HG02642 (cell line): ENCODE results near the gene CASP2.

ENCODE experiments used
- ATAC-seq: cut with Tn5 transposase; IDR thresholded peaks from one replicate; pipeline ENCODE4 v1.9.1; 2021; ENCODE audit warnings: mild to moderate bottlenecking; ENCODE audit not compliant: unreplicated experiment, poor library complexity

CASP2 gene

DNA sequence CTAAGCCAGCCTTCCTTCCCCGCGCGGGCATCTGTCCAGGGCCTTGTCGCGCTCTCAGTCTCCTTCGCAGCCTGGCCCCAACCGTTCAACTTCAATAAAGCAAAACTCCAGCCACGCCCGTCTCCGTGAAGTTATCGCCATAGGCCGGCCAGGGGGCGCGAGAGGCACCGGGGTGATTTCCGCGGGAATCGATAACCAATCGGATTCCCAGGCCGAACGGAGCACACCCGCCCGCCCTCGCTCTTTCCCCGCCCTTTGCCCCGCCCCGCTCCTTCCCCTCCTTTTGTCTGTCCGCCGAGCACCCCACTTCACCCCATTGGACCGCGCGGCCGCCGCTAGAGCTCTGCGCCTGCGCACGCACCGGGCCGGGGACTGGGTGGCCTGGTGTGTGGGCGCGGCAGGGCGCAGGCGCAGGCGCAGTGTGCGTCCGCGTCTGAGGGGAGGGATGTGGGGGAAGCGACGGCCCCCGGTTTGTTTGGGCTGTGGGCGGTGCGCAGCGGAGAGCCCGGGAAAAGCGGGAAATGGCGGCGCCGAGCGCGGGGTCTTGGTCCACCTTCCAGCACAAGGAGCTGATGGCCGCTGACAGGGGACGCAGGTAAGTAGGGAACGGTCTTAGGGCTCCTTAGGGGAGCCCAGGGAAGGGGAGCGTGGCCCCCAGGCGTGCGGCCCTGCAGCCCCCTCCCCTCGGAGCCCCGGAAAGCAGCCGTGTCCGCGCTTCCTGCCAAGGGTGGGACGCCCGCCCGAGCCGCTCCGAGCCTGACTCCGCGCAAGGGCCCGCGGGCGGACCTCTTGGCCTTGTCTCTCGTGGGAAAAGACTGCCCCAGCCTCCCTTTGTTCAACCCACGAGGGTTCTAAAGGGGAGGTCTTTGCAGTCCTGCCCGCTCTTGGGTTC, at the start of gene CASP2:
TSS of gene CASP2 (plus strand) at position 417 of the 892 bp plus-strand sequence. CDS start at position 522, 105 bp downstream.
- peak; percentile 92 for ATAC-seq

GRCh38 chr7:143239813-143240212, 48.3 kb upstream of the CASP2 start:
- no peak for ATAC-seq

DNA sequence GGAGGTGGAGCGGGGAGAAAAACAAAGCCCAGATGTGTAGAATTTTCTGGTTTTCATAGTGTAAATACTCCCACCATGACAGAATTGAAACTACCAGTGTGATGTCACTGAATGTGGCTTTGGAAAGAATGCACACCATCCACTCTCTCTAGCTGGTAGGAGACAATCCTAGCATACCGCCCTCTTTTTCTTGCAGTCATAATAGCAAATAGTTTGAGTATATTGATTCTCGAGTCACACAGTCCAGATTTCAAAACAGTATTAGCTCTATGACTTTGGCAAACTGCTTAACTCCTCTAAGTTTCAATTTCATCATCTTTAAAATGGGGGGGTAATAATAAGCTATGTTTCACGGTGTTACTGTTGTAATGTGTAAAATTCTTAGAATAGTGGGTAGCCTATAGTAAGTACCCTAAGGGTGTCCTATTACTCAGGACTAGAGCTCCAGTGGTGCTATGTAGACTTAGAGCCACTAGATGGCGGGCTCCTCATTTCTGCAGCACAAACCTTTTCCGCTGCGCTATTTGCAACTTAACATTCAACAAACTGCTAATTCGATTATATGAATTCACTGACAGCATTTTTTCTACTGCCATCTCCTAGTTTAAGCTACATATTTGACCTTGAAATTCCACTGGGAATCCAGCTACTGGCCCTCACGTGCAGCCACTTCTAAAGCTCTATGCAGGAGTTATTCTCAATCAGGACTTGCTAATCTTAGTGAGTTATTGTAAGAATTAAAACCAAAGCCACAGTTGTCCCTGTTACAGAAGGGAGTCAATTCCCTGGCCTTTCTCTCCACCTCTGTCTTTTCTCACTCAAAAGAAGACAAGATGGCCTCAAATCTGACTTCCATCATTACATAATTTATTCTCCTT, 47.6 kb upstream of the CASP2 start:
- peak; percentile 90 for ATAC-seq

DNA sequence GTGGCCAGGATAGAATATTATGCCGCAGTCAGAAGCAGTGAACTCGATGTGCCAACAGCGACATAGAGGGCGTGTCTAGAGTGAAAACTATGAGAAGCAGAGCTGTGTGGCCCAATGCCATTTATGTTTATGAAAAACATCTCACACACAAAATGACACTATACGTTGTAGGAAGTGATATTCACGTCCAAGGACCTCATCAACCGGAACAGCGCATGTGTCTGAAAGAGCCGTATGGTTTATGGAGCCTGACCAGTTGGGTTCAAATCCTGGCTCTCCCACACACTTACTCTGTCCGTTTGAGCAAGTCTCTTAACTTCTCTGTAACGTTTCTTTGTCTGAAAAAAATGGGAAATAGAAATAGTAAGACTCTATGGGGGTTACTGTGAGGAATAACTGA, 45.8 kb upstream of the CASP2 start:
- no peak for ATAC-seq

DNA sequence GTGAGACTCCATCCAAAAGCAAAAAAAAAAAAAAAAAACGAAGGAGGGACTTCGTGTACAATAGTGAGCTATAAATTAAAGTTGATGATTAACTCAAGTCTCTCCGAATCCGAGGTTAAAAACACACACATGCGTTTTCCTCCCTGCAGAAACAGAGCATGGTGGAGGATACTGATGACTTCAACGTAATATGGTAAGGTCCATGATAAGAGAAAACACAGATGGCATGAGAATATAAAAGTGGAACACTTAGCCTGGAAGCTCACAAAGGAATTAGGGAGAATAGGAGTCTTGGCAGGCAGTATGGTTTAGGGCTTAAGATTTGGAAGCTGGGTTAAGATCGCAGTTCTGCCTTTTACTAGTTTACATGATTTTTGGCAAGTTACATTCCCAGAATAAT, 45.0 kb upstream of the CASP2 start:
- ATAC-seq, result no peak

GRCh38 chr7:143243614-143244013, 44.5 kb upstream of the CASP2 start:
- no peak for ATAC-seq

DNA sequence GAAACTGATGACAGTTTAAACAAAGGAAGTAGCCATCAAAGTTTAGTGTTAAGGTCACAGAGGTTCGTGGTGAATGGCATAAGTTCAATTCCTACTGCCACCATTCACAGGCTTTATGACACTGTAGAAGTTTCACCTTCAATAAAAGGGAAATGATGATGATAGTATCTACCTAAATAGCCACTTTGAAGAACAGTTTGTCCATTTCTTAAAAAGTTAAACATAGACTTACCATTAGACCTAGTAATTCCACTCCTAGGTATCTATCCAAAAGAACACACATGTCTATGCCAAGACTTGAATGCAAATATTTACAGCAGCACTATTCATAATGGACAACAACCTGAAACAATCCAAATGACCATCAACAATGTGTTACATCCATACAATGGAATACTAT, 43.8 kb upstream of the CASP2 start:
- ATAC-seq, result no peak

DNA sequence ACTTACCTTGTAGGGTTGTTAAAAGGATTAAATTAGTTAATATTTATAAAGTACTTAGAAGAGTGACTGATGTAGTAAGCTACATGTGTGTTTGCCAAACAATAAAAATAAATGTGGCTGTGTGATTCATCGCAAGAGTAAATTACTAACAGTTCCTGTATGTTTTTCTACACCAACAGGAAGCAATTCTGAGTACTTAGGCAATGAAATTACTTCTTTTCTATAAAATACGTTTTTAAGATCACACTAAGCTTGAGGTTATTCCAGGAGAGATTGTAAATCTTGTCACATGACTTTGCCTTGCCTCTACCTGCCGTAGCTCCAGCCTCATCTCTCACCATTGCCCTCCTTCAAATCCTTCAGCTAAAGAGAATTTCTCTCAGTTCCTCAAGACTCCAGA, 43.0 kb upstream of the CASP2 start:
- no peak for ATAC-seq

GRCh38 chr7:143247372-143247771, 40.8 kb upstream of the CASP2 start:
- no peak for ATAC-seq

DNA sequence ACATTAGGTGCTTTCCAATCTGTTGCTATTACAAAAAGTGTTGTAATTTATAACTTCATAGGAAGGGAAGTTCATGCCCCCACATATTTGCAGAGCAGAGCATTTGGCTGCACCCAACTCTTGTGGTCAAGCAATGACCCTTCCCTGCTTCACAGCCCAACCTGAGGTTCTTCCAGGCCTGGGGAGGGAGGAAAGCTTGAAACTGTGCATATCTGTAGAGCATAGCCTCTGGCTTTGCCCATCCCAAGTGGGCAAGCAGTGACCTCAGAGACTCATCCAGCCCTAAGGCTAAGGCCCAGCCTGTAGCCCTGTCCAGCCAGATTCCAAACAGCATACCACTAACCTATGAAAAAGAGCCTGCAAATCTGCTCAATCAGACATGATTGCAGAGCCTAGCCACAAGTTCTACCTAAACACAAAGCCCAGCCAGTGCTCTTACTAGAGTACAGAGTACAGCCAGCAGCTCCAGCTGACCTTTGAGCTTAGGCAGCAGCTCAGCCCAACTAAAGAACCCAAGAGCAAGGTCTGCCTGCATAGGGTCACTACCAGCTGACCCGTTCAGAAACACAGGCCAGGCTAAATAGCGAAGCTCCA, 39.3 kb upstream of the CASP2 start:
- ATAC-seq, result no peak

DNA sequence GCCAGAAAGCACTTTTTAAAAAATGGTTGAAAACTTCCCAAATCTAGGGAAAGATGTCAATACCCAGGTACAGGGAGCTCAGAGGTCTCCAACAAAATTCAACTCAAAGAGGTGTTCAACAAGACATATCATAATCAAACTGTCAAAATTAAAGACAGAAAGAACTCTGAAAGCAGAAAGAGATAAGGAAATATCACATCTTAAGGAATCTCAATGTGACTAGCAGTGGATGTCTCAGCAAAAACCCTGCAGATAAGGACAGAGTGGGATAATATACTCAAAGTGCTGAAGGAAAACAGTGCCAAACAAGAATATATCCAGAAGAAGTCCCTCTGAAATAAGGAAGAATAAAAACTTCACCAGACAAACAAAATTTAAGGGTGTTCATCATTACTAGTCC, 38.0 kb upstream of the CASP2 start:
- ATAC-seq, result no peak

- ATAC-seq, result no peak
These were observed 37.3 kb upstream of the CASP2 start for GRCh38 chr7:143250822-143251221.

GRCh38 chr7:143252006-143252405, 36.1 kb upstream of the CASP2 start:
- no peak for ATAC-seq

GRCh38 chr7:143255564-143255963, 32.6 kb upstream of the CASP2 start:
- no peak for ATAC-seq

- ATAC-seq, result no peak
These were observed 31.8 kb upstream of the CASP2 start for GRCh38 chr7:143256325-143256724.

GRCh38 chr7:143256932-143257331, 31.2 kb upstream of the CASP2 start:
- ATAC-seq, result peak; percentile 76

DNA sequence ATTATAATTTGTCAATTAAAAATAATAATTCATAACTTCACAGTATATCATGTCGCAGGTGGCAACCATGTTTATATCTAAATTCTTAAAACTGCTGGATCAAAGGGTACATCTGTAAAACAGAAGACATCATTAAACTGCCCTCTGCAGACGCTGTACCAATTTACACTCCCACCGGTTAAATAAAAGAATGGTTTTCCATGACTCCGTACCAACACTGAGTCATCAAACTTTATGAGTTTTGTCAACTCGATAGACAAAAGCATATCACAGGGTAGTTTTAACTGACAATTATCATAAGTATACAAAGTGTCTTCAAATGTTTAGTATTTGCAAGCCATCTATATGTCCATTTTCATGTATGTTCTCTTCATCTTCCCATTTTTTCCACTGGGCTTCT, 30.6 kb upstream of the CASP2 start:
- no peak for ATAC-seq

GRCh38 chr7:143258831-143259230, 29.3 kb upstream of the CASP2 start:
- peak; percentile 47 for ATAC-seq

DNA sequence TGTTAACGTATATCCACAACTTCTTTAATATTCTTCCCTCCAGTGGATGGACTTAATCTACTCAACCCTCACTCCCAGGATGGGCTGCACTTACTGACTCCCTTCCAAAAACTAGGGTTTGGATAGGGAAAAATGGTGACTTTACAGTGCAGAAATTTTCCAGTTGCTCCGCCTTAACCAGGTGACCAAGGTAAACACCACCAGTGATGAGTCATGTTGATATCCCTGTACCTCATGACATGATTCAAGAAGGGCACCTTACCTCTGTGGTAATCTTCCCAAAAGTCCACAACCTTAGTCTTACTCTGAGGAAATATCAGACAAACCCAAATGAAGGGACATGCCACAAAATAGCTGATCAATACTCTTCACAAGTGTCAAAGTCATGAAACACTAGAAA, 28.4 kb upstream of the CASP2 start:
- no peak for ATAC-seq

DNA sequence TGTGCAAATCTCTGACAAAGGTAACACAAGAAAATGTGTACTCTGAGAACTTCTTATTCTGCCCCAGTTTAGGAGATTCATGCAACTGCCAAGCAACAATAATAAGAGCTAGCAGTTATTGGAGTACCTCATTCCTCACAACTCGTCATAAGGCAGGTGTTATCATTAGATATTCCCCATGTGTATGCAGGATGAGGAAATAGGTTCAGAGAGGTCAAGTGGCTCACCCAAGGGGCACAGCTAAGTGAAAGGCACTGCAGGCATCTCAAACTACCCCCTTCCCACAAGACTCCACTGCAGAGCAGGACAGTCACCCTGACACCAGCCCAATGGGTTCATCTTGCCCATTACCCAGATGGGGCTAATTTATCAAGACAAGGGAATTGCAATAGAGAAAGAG, 26.2 kb upstream of the CASP2 start:
- no peak for ATAC-seq
